Neuron (in vitro differentiated cells): ENCODE measurements around the gene GSTM5.
"Not testable (repeated sequence)": the region's sequence is repeated elsewhere in the genome, so short reads cannot be mapped to it uniquely, and the experiment has no call there.

Source experiments
- H2AFZ ChIP-seq: one replicate; pipeline ENCODE4 v1.6.1; 2013; ENCODE audit warnings: low read depth, mild to moderate bottlenecking, inconsistent platforms, low read length, moderate library complexity
- H3K27me3 ChIP-seq: one replicate; pipeline ENCODE4 v1.6.1; 2013; ENCODE audit warnings: low read length; ENCODE audit not compliant: insufficient read depth
- H3K36me3 ChIP-seq: one replicate; pipeline ENCODE4 v1.6.1; 2013; ENCODE audit warnings: low read length; ENCODE audit not compliant: insufficient read depth
- H3K4me1 ChIP-seq: one replicate; pipeline ENCODE4 v1.6.1; 2013; ENCODE audit warnings: low read length; ENCODE audit not compliant: insufficient read depth
- H3K4me3 ChIP-seq: 2 replicates; pipeline ENCODE4 v1.5.1; 2013; ENCODE audit warnings: mild to moderate bottlenecking, low read length, moderate library complexity
- H3K9me3 ChIP-seq: one replicate; pipeline ENCODE4 v1.6.1; 2013; ENCODE audit warnings: low read length

GSTM5 gene

DNA sequence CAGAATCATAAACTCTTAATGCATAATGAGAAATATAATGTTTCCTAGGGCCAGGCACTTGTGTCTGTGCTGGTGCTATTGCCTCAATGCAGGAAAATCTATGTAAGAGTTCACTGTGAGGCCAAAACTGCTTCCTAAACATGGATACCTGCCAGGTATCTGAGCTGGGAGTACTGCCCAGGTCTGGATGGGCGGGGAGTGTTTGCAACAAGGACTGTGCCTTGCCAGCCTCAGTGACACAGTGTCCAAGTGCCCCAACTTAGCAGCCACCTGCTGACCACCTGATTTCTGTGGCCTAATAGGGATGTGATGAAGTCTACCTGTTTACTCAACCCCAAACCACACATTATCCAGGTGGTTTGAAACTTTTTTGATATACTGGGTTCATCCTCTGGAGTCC is 26.7 kb upstream of the GSTM5 start:
- not testable (repeated sequence) for H3K36me3 ChIP-seq, H3K4me3 ChIP-seq, H2AFZ ChIP-seq, H3K4me1 ChIP-seq, H3K9me3 ChIP-seq, H3K27me3 ChIP-seq

DNA sequence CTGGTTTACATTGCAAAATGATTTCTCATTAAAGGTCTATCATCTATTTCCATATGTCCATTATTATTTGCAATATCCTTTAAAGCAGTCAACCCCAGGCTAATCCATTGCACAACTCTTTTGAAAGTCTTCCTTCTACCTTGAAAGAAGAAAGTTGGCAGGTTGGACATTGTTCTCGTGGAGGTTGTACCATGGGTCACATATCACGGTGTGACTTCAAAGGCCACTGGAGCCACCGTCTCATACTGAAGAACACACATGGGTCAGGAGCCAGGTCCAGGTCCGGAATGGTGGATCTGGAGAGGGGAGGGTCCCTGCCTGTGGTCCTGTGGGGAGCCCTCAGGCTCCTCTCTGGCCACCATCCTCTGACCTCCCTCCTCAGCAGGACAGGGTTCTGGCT is 26.2 kb upstream of the GSTM5 start:
- H3K9me3 ChIP-seq, H3K4me3 ChIP-seq, H3K36me3 ChIP-seq, H2AFZ ChIP-seq, H3K4me1 ChIP-seq, H3K27me3 ChIP-seq: not testable (repeated sequence)

DNA sequence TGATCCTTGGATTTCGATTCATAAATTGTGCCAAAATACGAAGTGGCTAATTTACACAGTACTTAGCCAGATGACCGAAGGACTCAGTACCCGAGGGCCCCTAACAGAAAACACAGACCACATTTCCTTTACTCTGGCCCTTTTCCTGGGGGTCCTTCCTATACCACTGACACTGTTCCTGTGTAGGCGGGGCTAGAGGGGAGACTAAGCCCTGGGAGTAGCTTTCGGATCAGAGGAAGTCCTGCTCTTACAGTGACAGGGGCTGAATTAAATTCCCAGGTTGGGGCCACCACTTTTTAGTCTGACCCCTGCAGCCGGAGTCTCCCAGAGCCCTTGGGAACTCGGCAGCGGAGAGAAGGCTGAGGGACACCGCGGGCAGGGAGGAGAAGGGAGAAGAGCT is 24.9 kb upstream of the GSTM5 start:
- H3K36me3 ChIP-seq, H3K4me1 ChIP-seq, H3K27me3 ChIP-seq, H3K9me3 ChIP-seq, H2AFZ ChIP-seq: not testable (repeated sequence)
- peak overlapping the region; percentile 33 for H3K4me3 ChIP-seq

DNA sequence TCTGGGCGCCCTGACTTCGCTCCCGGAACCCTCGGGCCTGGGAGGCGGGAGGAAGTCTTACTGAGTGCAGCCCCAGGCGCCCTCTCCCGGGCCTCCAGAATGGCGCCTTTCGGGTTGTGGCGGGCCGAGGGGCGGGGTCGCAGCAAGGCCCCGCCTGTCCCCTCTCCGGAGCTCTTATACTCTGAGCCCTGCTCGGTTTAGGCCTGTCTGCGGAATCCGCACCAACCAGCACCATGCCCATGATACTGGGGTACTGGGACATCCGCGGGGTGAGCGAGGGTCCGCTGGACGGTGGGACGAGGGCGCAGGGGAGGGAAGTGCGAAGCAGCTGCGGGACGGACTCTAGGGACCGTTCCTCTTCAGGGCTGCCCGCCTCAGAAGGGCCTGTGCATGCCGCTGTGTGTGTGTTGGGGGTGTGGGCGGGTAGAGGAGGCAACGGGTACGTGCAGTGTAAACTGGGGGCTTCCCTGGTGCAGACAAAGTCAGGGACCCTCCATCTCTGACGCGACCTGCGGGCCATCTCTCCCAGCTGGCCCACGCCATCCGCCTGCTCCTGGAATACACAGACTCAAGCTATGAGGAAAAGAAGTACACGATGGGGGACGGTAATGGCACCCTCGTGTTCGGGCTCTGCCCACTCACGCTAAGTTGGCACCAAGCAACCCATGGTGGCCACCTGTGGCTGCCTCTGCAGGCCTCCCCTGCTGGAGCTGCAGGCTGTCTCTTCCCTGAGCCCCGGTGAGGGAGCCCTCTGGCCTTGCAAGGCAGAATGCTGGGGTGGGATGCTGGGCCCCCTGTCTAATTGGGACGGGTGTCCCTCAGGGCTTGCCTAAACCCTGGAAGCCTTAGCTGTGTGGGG is 24.2 kb upstream of the GSTM5 start, which contains the start of gene GSTM1:
Gene GSTM1 (plus strand): TSS at position 177 of the 859 bp plus-strand sequence. CDS start 57 bp downstream, at position 234.
- Histone ChIP-seq H3K9me3 (no peaks in the 10 kb centered on the region), H3K4me1 (no peaks in the 10 kb centered on the region), H3K4me3 (peak within 1 kb of the TSS; percentile 56), H3K27me3 (no peaks in the 10 kb centered on the region), H3K36me3 (no peaks in the 10 kb centered on the region), H2AFZ (peak within 1 kb of the TSS; percentile 26)

DNA sequence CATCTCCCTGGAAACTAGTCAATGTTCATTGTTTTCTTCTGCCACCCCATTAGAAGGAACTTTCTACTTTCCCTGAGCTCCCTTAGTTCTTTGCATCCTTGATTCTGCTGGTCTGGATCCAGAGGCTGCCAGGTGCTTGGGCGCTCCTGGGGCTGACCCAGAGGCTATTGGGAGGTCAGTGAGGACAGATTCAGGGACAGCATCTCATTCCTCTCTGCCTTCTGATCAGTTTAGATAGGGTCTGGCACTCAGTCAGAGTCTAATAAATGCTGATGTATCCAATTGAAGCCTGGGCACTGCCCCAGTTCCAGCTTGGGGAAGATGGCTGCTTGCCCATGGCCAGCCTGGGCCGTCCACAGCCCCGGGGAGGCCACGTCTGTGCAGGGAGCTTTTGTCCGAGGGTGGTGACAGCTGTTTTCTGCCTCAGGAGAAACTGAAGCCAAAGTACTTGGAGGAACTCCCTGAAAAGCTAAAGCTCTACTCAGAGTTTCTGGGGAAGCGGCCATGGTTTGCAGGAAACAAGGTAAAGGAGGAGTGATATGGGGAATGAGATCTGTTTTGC is 22.1 kb upstream of the GSTM5 start:
- Histone ChIP-seq H3K9me3 (no peaks in the 10 kb centered on the region), H3K36me3 (no peaks in the 10 kb centered on the region), H2AFZ (no peak overlapping the region), H3K4me1 (no peaks in the 10 kb centered on the region), H3K4me3 (no peak overlapping the region), H3K27me3 (no peaks in the 10 kb centered on the region)

DNA sequence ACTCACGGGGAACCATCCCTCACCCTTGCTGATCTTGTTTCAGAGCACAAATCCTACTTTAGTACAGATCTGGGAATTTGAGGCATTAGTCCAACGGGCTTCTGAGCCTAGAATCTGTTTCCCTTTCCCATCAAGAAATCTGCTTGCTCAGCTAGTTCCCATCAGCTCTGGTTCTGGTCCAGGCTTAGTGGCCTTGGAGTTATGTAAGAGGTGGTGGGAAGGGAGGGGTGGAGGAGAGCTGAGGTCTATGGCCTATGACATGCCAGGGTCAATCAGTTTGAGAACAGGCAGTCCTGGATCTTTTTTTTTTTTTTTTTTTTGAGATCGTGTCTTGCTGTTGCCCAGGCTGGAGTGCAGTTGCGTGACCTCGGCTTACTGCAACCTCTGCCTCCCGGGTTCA is 20.3 kb upstream of the GSTM5 start:
- Histone ChIP-seq H3K4me1 (no peaks in the 10 kb centered on the region), H3K36me3 (no peaks in the 10 kb centered on the region), H3K9me3 (no peaks in the 10 kb centered on the region), H2AFZ (no peak overlapping the region), H3K4me3 (no peak overlapping the region), H3K27me3 (no peaks in the 10 kb centered on the region)

DNA sequence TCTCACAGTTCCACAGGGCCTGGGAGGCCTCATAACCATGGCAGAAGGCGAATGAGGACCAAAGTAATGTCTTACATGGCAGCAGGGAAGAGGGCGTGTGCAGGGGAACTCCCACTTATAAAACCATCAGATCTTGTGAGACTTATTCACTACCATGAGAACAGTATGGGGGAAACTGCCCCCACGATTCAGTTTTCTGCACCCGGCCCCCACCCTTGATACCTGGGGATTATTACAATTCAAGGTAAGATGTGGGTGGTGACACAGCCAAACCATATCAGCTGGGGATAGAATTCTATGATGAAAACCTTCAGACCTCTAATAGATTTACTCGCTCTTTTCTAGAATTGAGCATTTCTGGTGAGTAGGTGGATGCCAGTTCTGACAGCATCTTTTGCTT is 17.7 kb upstream of the GSTM5 start:
- H3K36me3 ChIP-seq, H3K4me3 ChIP-seq, H3K9me3 ChIP-seq, H2AFZ ChIP-seq, H3K27me3 ChIP-seq, H3K4me1 ChIP-seq: not testable (repeated sequence)

DNA sequence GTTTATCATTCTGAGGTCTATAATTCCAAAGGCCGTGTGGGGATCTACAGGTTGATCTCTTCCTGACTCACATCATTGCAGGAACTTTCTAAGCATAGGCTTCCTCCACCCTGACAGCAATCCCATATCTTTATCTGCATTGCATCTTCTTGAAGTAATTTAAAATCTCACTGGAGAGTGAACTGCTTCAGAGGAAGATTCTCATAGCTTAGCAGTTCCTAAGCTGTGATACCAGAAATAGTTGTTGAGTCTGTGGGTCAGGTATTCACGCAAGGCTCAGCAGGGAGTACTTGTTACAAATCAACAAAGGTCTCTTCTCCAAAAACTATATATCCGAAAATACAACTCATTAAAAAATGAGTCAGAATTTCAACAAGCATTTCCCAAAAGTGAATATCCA is 16.9 kb upstream of the GSTM5 start:
- not testable (repeated sequence) for H3K9me3 ChIP-seq, H3K4me3 ChIP-seq

DNA sequence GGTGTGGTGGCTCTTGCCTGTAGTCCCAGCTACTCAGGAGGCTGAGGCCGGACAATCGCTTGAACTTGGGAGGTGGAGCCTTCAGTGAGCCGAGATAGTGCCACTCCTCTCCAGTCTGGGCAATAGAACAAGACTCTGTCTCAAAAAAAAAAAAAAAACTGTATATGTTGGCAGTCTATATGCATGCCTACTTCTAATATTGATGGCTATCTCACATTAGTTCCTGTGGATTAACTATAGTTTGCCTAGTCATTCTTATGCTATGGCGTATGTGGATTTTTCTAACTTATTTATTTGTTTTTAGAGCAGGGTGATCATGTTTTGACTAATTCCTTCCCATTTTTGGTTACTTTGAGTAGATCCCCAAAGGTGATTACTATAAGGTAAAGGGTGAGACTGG is 15.0 kb upstream of the GSTM5 start:
- no peak overlapping the region for H2AFZ ChIP-seq
- no peaks in the 10 kb centered on the region for H3K36me3 ChIP-seq
- no peaks in the 10 kb centered on the region for H3K9me3 ChIP-seq
- H3K27me3 ChIP-seq: no peaks in the 10 kb centered on the region
- no peak overlapping the region for H3K4me3 ChIP-seq
- no peaks in the 10 kb centered on the region for H3K4me1 ChIP-seq

More for the DNA sequence above, 16.9 kb upstream of the GSTM5 start:
- H3K27me3 ChIP-seq, H3K4me1 ChIP-seq, H2AFZ ChIP-seq, H3K36me3 ChIP-seq: not testable (repeated sequence)

DNA sequence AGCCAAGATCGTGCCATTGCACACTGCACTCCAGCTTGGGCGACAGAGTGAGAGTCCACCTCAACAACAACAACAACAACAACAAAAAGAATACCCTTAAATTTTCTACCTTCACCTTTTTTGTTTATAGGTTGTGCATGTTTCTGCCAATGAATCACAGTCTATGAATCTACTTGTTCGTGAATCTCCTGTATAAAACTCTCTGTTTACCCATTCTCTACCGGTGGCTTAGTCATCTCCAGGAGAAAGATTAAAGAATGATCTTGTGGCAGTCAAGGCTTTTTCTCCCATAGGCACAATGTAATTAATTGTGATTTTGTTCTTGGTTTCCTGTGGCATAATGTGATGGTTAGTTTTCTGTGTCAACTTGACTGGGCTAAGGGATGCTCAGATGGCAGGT is 14.2 kb upstream of the GSTM5 start:
- not testable (repeated sequence) for H3K36me3 ChIP-seq, H3K4me3 ChIP-seq, H3K9me3 ChIP-seq, H3K4me1 ChIP-seq, H2AFZ ChIP-seq, H3K27me3 ChIP-seq

DNA sequence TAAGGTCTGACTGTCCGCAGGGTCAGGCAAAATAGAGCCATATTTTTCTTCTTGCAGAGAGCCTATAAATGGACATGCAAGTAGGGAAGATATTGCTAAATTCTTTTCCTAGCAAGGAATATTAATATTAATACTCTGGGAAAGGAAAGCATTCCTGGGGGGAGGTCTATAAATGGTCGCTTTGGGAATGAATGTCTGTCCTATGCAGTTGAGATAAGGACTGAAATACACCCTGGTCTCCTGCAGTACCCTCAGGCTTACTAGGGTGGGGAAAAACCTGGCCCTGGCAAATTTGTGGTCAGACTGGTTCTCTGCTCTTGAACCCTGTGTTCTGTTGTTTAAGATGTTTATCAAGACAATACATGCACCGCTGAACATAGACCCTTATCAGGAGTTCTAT is 9.1 kb upstream of the GSTM5 start:
- not testable (repeated sequence) for H3K9me3 ChIP-seq, H2AFZ ChIP-seq, H3K4me1 ChIP-seq, H3K4me3 ChIP-seq, H3K27me3 ChIP-seq, H3K36me3 ChIP-seq

DNA sequence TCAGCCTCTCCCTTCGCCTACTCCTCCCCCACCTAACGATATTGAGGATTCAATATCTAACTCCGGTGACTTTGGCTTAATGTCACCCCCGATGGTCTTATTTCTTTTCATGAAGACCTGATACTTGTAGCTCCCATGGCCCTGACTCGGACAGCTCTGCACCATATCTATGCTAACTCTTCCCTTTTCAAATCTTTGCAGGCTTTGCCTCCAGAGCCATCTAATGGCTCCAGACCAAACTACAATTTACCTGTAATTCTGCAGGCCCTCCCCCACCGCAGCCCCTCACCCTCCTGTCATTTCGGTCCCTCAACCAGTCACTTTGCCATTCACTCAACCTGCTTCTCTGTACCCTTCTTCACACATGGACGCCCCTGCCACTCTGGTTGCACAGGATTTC is 7.9 kb upstream of the GSTM5 start:
- no peak overlapping the region for H2AFZ ChIP-seq
- no peaks in the 10 kb centered on the region for H3K4me1 ChIP-seq
- H3K27me3 ChIP-seq: no peaks in the 10 kb centered on the region
- H3K36me3 ChIP-seq: no peaks in the 10 kb centered on the region
- H3K4me3 ChIP-seq: no peak overlapping the region
- no peaks in the 10 kb centered on the region for H3K9me3 ChIP-seq

DNA sequence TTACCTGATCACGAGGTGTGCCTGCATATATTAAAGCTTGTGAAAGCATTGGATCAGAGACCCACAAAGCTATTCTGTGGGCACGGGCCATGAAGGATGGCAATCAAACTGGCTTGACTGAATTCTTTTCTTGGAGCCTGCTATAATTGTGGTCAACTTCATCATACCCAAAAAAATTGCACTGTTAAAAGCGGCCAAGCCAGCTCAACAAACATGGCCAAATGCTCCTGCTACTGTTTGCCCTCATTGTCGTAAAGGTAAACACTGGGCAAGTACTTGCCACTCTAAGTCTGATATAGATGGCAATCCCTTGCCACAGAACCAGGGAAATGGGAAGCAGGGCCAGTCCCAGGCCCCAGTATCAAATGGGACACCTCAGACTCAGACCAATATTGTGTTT is 6.6 kb upstream of the GSTM5 start:
- Histone ChIP-seq H3K36me3 (no peaks in the 10 kb centered on the region), H3K27me3 (no peaks in the 10 kb centered on the region), H2AFZ (no peak overlapping the region)

DNA sequence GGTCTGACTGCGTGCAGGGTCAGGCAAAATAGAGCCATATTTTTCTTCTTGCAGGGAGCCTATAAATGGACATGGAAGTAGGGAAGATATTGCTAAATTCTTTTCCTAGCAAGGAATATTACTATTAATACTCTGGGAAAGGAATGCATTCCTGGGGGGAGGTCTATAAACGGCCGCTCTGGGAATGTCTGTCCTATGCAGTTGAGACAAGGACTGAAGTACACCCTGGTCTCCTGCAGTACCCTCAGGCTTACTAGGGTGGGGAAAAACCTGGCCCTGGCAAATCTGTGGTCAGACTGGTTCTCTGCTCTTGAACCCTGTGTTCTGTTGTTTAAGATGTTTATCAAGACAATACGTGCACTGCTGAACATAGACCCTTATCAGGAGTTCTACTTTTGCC is 3.1 kb upstream of the GSTM5 start:
- not testable (repeated sequence) for H3K4me1 ChIP-seq, H3K4me3 ChIP-seq, H3K9me3 ChIP-seq, H2AFZ ChIP-seq, H3K36me3 ChIP-seq, H3K27me3 ChIP-seq

More for the DNA sequence above, 6.6 kb upstream of the GSTM5 start:
- Histone ChIP-seq H3K4me1 (no peaks in the 10 kb centered on the region), H3K9me3 (no peaks in the 10 kb centered on the region), H3K4me3 (no peak overlapping the region)
